SU-DHL-6 (cell line): ENCODE data around the gene BLOC1S1.

Experiments used
- H2AFZ ChIP-seq: fragments of 200-600 bp; sonication (generic); 2 replicates; pipeline ENCODE4 v1.6.1; 2014; ENCODE audit warnings: low read depth, mild to moderate bottlenecking, moderate library complexity, mixed read lengths, antibody characterized with exemption, low read length; ENCODE audit not compliant: severe bottlenecking
- H3F3A ChIP-seq: fragments of 200-600 bp; shearing (Covaris generic); 2 replicates; pipeline ENCODE4 v1.6.0; 2016; ENCODE audit warnings: antibody characterized with exemption, mild to moderate bottlenecking; ENCODE audit not compliant: insufficient read depth
- H3K27ac ChIP-seq: fragments of 200-600 bp; sonication (generic); 2 replicates; pipeline ENCODE4 v1.5.1; 2016; ENCODE audit warnings: low read depth, mild to moderate bottlenecking, low read length, moderate library complexity, mixed read lengths
- H3K27me3 ChIP-seq: fragments of 200-600 bp; sonication (generic), shearing (Covaris generic); 2 replicates; pipeline ENCODE4 v1.6.0; 2014; ENCODE audit warnings: mild to moderate bottlenecking, low read length
- H3K36me3 ChIP-seq: fragments of 200-600 bp; sonication (generic); 2 replicates; pipeline ENCODE4 v1.6.1; 2014; ENCODE audit warnings: mild to moderate bottlenecking, low read length, mixed read lengths
- H3K4me2 ChIP-seq: fragments of 300-600, 200-600 bp; shearing (Covaris generic), sonication (generic); 2 replicates; pipeline ENCODE4 v1.6.0; 2014; ENCODE audit warnings: low read length, low read depth, mild to moderate bottlenecking; ENCODE audit not compliant: poor library complexity, severe bottlenecking
- H3K4me3 ChIP-seq: fragments of 200-600 bp; sonication (generic); 2 replicates; pipeline ENCODE4 v1.5.1; 2014; ENCODE audit warnings: antibody characterized with exemption, low read length, mild to moderate bottlenecking, mixed read lengths; ENCODE audit not compliant: insufficient read depth, poor library complexity, severe bottlenecking
- H3K79me2 ChIP-seq: fragments of 200-600 bp; sonication (generic); 2 replicates; pipeline ENCODE4 v1.6.1; 2014; ENCODE audit warnings: mild to moderate bottlenecking, low read length, moderate library complexity; ENCODE audit not compliant: insufficient read depth
- H3K9ac ChIP-seq: fragments of 200-600 bp; sonication (generic); 2 replicates; pipeline ENCODE4 v1.7.0; 2014; ENCODE audit warnings: mild to moderate bottlenecking, low read length
- H3K9me2 ChIP-seq: fragments of 200-600 bp; sonication (generic); replicated peaks from 2 replicates; pipeline ENCODE4 v1.6.1; 2014; ENCODE audit warnings: low read length; ENCODE audit not compliant: insufficient read depth
- H3K9me3 ChIP-seq: fragments of 200-600 bp; sonication (generic); 2 replicates; pipeline ENCODE4 v1.6.1; 2014; ENCODE audit warnings: low read length, mixed read lengths; ENCODE audit not compliant: insufficient read depth
- H4K20me1 ChIP-seq: fragments of 200-600 bp; sonication (generic); 2 replicates; pipeline ENCODE4 v1.6.1; 2014; ENCODE audit warnings: low read depth, mild to moderate bottlenecking, antibody characterized with exemption, low read length, moderate library complexity, mixed read lengths
- EZH2phosphoT487 ChIP-seq: fragments of 200-600 bp; sonication (generic), shearing (Covaris generic); conservative IDR thresholded peaks from 2 replicates; pipeline ENCODE4 v1.6.1; 2018; ENCODE audit warnings: mild to moderate bottlenecking, antibody characterized with exemption, low read length, moderate library complexity, mixed read lengths
- TF ChIP-seq, protein P1 (sequence below): fragments of 200-600 bp; sonication (generic); IDR thresholded peaks from one replicate; pipeline ENCODE4 v1.5.1; 2017; ENCODE audit warnings: antibody characterized with exemption, mild to moderate bottlenecking, low read length, moderate library complexity; ENCODE audit not compliant: insufficient read depth, poor library complexity, severe bottlenecking

The BLOC1S1 gene

DNA sequence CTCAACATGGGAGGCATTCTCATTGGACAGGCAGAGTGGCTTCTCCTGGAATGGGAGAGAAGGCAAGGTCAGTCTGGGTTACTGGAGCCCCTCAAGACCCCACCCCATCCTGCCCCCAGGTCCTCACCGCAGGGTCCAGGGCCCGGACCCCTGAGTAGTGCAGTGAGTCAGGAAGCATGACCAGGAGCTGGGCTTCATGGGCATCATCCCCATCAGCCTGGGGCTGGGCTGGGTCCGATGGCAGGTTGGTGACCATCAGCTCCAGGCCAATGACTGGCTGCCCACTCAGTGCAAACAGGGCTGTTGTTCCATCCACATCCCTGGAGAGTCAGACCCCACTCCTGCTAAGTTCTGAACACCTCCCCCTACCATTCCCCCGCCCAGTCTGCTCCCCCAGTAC lies 21.2 kb upstream of the BLOC1S1 start:
- no peaks in the 10 kb centered on the region for H3K9me2 ChIP-seq
- H3K9ac ChIP-seq, result no peak overlapping the region
- no peak overlapping the region for H3K4me2 ChIP-seq
- no peaks in the 10 kb centered on the region for H3K27me3 ChIP-seq
- no peaks in the 10 kb centered on the region for H3K9me3 ChIP-seq
- H3K4me3 ChIP-seq, result no peak overlapping the region
- no peaks in the 10 kb centered on the region for H3K36me3 ChIP-seq
- TF ChIP-seq EZH2phosphoT487, result no peak
- TF ChIP-seq, protein P1, sequence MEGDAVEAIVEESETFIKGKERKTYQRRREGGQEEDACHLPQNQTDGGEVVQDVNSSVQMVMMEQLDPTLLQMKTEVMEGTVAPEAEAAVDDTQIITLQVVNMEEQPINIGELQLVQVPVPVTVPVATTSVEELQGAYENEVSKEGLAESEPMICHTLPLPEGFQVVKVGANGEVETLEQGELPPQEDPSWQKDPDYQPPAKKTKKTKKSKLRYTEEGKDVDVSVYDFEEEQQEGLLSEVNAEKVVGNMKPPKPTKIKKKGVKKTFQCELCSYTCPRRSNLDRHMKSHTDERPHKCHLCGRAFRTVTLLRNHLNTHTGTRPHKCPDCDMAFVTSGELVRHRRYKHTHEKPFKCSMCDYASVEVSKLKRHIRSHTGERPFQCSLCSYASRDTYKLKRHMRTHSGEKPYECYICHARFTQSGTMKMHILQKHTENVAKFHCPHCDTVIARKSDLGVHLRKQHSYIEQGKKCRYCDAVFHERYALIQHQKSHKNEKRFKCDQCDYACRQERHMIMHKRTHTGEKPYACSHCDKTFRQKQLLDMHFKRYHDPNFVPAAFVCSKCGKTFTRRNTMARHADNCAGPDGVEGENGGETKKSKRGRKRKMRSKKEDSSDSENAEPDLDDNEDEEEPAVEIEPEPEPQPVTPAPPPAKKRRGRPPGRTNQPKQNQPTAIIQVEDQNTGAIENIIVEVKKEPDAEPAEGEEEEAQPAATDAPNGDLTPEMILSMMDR, result no peak
- no peaks in the 10 kb centered on the region for H3F3A ChIP-seq
- H3K27ac ChIP-seq, result no peak overlapping the region
- no peaks in the 10 kb centered on the region for H3K79me2 ChIP-seq
- H2AFZ ChIP-seq, result no peak overlapping the region
- H4K20me1 ChIP-seq, result no peaks in the 10 kb centered on the region

DNA sequence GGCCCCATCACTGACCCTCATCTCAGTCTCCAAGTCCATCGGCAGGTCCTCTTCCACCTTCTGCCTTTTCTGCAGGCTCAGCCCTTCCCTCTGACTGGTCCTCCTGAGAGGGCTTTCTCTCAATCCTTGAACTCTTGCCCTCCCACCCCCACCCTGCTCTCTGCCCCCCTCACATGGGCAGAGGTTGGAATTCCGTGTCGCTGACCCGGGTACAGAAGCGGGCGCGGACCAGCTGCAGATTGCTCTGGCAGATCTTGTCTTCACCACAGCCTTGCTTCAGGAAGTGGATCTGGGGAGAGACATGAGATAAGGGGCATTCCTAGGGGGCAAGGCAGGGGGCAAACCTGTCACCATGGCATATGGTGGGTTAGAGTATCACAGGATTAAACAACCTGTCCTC lies 20.5 kb upstream of the BLOC1S1 start:
- Histone ChIP-seq H3K36me3 (no peaks in the 10 kb centered on the region), H3K4me2 (no peak overlapping the region), H3K4me3 (no peak overlapping the region), H3K27me3 (no peaks in the 10 kb centered on the region), H3K9ac (no peak overlapping the region), H3K9me2 (no peaks in the 10 kb centered on the region), H2AFZ (no peak overlapping the region), H3K9me3 (no peaks in the 10 kb centered on the region), H4K20me1 (no peaks in the 10 kb centered on the region), H3F3A (no peaks in the 10 kb centered on the region), H3K79me2 (no peaks in the 10 kb centered on the region), H3K27ac (no peak overlapping the region)
- no peak for TF ChIP-seq EZH2phosphoT487
- TF ChIP-seq, protein P1, result no peak

DNA sequence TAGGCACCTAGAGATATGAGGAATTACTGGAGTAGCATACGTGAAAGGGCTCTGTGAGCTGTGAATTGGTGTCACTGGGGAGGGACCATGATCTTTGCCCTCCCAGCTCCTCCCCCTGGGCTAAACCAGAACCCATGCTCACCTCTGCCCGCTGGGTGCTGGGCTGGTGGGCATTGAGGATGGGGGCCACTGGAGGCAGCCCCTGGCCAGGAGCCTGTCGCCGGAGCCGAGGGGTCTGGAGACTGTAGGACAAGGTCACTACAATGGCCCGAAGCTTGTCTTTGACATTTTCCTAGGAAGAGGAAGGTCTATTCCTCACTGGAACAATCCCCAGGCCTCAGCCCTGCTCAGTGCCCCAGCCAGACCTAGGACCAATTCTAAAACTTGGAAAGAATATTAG lies 19.7 kb upstream of the BLOC1S1 start:
- TF ChIP-seq, protein P1, result no peak
- no peak for TF ChIP-seq EZH2phosphoT487
- Histone ChIP-seq H3F3A (no peaks in the 10 kb centered on the region), H3K9ac (no peak overlapping the region), H3K4me2 (no peak overlapping the region), H4K20me1 (no peaks in the 10 kb centered on the region), H2AFZ (no peak overlapping the region), H3K36me3 (no peaks in the 10 kb centered on the region), H3K27ac (no peak overlapping the region), H3K27me3 (no peaks in the 10 kb centered on the region), H3K79me2 (no peaks in the 10 kb centered on the region), H3K9me3 (no peaks in the 10 kb centered on the region), H3K9me2 (no peaks in the 10 kb centered on the region), H3K4me3 (no peak overlapping the region)
